NCI-H524 (cell line): ENCODE results near the gene ENOX1.

Experiments
- DNase-seq, 2 experiments: peaks; one replicate each; lab custom pipeline; 2025; lab: John Stamatoyannopoulos, UW

Gene ENOX1

DNA sequence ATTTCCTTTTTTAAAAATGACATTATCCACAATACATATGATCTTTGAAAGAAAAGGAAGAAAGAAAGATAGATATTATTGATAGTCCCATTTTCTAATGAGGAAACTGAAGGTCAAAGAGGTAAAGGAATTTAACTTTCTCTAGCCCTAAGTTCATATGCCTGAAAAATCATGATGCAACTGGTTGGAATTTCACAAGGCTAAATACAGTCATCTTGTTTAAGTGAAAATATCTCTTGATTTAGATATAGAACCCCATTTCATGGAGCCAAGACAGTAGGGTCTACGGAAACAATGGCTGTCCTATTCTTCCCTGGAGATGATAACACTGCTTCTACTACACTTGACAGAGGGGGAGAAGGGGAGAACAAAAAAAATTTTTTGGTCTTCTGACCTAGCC lies 397.2 kb downstream of the ENOX1 start:
- no peak for DNase-seq

DNA sequence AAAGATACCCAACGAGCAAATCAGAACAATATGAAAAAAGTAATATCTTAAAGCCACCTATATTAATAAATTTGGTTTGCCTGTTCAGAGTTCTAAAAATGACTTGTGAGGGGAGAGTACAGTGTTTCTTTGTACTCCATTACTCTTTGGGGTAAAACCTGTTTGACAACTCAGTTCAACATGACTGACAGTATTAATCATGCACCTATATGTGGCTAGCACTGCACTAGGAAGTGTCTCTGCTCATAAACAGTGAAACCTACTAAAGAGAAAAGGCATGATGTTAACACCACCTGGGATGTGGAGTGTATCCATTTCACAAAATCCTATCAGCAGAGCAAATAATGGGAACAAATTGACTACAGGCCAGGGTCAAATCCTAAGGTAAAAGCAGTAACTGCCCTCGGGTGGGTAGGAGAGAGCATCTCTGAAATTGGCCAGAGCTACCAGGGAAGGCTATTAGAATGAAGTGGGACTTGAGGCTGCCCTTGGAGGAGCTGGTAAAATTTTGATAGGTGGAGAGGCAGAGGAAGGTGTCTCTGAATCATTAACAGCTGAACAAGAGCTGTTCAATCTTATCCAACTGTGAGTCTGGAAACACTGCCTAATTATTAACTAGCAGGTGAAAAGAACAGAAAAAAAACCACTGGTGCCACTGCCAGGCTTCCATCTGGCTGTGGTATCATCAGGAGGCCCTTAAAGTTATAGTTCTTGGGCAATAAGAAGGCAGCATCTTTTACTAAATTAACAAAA lies 398.3 kb downstream of the ENOX1 start:
- peak; percentile 8 to 58 for DNase-seq

DNA sequence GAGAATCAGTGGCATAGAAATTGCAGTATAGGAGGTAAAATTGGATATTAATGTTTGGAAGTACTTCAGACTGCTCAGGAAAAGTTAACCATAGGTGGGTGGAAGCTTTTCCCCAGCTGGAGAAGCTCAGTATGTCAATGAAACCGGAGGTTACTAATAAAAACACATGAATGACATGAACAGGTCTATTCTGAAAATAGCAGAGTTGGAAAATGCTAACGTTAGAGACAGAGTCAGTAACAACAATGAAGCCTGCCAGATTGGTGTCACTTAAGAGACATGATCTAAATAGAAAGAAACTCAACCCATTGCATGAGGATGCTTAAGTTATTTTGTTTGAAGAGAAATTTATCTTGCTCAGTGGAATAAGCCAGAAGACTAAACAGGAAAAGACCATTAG lies 398.9 kb downstream of the ENOX1 start:
- no peak for DNase-seq

DNA sequence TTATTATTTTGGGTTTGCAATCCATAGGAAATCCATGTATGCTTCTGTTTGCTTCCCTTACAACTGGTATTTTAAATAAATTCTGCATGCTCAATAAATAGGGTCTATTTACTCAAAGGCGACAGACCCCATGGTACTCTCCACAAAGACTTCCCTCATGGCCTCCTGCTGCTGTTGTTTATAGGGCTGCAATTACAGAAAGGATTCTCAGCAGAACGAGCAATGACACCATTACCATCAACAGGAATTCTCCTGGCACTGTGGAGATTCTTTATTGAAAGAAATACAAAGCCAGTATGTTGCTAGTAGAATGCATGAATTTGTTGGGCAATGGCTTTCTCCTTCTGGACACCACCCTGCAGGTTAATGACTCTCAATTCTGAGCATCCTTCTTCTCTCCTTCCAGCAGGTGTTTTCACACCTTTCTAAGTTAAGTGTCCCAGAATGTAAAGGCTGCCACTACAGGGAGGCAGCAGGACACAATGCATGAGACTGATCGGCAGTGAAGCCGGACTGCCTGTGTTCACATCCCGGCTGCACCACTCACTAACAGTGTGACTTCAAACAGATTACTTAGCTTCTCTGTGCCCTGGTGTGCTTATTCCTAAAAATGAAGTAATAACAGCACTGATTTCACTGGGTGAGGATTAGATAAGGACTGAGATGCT lies 403.1 kb downstream of the ENOX1 start:
- no peak for DNase-seq

DNA sequence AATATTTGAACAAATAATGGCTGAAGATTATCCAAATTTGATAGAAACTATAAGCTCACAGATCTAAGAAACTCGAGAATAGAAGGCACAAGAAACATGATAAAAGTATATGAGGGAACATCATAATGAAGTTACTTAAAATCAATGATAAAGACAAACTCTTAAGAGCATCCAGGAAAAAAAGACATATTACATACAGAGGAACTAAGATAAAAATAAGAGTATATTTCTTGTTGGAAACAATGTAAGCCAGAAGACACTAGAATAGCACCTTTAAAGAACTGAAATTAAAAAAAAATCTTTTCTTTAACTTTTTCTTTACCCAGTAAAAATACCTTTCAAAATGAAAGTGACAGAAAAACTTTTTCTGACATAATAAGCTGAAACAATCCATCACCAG lies 407.0 kb downstream of the ENOX1 start:
- no peak for DNase-seq

DNA sequence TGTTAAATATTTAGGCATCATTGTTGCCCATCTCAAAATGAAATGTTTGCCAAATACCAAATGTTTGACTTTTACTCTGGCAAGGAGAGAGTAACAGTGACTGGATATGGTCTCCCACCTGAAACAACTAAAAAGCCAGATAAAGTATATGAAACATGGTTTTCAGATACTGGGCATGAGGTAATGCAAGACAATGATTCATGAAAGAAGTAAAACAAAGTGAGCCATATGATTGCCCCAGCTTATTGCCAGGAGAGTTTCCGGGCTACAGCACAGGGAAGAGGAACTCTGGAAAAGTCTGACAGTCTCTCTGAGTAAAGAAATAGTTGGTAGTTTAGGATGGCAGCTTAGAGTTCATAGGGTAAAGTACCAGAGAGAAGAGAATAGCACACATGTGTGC lies 408.8 kb downstream of the ENOX1 start:
- DNase-seq = no peak

DNA sequence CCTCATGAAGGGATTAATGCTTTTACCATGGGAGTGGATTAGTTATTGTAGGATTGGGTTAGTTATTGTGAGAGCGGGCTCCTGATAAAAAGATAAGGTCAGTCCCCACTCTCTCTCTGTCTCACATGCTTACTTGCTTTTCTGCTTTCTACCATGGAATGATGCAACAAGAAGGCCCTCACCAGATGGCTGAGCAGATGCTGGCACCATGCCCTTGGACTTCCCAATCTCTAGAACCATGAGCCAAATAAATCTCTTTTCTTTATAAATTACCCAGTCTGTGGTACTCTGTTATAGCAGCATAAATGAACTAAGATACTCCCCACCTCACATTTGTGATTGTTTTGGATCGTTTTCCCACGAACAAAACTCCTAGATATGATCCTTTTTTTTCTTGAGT lies 409.6 kb downstream of the ENOX1 start:
- DNase-seq = peak; percentile 10 to 31

DNA sequence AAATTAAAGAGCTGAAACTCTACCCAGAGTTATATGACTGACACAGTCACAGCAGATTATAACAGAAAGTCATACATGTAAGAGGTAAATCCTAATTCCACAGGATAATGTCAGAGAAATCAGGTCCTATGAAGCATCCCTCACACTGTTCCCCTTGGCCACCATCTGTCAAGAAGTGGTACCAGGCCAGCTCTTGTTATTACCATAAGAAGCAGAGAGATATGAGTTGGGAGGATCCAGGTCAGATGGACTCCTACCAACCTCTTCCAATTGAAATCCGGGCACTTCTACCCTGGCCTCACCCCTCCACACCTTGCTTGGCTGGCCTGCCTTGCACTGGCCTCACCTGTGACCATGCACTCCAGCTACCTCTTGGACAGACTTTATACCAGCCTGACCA lies 410.2 kb downstream of the ENOX1 start:
- DNase-seq = peak in 1 of 2 experiments; percentile 25

DNA sequence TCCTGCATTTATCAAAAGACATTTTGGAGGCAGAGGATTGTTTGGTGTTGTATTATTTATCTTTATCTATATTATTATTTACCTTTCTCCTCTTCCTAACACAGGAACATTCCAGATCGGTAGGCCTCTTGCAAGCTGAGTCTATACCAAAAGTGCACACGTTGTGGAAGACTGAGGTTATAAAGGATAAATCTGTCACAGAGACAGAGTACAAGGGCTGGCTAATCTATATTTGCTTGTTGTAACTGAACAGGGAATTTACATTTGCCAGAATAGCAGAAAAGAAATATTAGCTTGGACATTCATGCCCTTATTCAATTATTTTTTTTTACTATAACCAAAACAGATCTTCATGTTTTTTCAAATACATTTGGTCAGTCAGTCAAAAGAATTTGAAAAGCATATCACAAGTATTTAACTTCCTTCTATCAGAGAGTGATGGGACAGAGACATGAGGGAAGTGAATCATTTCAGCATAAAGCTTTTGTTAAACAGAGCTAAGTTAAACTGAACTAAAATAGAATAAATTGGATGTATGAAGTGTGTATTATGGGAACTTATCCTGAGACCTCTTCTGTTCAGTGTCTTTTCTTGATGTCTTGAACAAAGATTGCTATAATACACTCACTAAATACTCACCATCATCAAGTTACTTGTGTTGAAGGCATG lies 410.8 kb downstream of the ENOX1 start:
- no peak for DNase-seq

DNA sequence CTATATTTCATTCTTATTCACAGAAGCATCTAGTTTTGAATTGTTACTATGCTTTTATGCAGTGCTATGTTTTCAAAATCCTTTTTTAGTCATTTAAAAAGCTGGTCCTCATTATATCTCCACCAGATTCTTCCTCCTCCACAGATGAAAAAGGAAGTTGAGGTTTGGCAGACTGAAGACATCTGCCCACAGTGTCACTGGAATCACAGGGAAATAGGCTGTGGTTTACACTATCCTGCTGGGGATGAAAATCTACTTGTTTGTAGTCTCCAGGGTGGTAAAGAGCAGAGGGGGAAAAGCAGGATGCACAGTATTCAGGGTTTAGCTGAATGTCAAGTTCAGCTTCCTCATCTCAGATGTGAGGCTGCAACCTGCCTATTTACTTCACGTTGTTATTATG lies 412.2 kb downstream of the ENOX1 start:
- no peak for DNase-seq

DNA sequence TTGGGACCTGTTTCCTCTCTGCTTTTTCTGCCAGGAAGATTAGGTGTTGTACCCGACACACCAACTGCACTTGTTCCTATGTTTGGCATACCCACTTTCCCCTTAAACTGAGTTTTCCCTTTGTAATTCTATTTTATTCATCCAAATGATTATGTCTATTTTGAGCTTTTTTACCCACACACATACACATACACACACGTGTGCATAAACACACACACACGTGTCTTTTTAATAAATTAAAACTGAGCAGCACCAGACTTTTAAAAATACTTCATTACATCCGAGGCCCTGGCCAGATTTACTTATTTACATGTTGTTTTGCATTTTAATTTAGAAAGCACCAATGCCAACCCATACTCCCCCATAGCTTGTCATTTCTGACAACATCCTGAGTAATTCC lies 413.4 kb downstream of the ENOX1 start:
- no peak for DNase-seq

DNA sequence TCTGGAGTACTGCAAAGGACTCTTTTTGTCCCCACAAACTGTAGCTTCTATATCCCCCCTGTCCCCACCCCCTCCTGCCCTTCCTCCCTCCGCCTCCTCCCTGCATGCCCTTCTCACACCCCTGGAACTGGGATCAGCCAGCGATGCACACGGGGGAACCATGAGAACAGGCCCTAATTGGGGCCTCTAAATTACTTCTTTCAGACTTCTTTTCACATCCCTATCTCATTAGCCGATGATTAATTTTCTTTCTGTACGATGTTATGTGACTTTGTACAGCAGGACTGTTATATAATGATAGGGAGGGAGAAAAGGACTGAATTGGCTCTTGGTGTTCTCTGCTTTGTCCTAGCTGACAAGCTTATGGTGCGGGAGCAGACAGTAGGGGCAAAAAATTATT lies 415.9 kb downstream of the ENOX1 start:
- DNase-seq = no peak

DNA sequence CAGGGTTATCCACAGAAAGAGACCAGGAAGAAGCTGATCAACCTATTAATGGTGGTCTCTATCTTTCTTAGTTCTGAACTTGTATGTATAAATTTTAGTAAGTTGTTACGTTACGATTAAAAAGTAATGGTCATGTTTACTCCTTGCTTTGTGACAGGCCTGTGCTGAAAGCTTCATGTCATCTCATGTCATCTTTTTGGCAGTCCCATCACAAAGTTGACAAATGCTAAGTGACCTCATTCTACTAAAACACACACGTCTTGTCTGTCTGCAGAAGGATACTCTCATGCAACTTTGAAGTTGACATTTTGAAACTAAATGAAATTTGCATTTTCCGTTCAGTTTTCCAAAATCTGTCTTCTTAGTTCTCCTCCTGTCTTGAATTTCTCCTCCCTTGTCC lies 417.5 kb downstream of the ENOX1 start:
- DNase-seq = no peak

DNA sequence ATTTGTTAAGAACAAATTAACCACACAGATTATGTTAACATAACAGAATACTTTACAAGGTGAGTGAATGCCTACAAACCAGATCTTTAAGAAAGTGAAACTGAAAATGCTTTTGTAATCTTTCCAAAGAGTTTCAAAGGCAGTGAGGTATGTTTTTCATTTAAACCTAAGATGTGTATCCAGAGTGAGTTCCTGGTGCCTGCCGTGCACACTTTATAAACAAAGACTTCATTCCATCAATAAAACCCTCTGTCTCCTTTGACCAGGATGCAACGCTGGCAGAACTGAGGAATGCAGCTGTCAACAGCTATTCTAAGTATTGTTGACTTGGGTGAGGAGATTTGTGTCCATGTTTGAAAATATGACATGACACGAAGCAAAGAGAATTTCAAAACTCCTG lies 418.8 kb downstream of the ENOX1 start:
- no peak for DNase-seq

DNA sequence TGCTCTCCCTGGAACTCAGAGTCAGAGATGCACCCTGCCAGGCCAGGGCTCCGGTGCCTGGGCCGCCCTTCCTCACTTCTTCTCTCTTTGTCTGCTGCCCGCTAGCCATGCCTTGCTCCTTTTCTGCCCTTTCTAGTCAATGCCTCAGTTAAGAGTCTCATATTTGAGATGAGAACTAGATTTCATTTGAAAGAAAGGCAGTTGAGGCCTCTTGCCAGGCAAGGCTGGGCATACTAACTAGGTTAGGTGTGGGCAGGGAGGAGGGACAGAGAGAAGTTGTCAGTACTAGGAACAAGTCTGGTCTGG lies 421.8 kb downstream of the ENOX1 start:
- no peak for DNase-seq

DNA sequence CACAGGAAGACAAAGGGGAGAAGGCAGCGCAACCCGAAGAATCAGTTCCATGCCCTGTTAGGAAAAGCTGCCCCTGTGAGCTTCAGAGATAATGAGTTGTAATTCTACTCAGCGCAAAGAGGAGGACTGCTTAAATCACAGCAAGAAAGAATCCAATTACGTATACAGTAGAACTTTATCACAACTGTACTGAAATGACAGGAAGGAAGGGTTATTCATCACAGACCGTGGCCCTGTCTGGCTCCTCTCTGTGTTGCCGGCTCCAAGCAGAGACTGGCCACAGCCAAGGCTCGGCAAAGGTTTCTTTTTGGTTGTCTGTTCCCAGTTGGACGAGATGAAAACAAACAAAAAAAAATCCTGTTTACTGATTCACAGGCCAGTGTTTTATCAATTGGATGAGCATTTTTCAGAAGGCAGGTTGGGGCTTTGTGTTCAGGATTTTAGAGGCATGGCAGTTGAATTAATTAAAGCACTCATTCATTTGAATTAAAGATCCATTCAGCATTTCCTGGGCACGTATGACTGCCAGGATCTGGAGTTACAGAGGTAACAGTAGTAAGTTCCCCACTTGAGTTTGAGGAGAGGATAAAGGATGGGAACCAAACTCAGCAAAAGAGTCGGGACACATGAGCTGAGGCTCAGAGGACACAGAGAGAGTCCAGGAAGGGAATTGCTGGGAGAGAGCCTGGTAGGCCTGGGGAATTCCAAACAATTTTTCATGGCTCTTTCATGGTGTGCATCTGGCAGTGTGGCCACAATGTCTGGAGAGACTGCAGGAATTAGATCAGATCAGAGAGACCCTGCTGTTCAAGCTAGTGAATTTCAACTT lies 422.3 kb downstream of the ENOX1 start:
- DNase-seq = no peak

DNA sequence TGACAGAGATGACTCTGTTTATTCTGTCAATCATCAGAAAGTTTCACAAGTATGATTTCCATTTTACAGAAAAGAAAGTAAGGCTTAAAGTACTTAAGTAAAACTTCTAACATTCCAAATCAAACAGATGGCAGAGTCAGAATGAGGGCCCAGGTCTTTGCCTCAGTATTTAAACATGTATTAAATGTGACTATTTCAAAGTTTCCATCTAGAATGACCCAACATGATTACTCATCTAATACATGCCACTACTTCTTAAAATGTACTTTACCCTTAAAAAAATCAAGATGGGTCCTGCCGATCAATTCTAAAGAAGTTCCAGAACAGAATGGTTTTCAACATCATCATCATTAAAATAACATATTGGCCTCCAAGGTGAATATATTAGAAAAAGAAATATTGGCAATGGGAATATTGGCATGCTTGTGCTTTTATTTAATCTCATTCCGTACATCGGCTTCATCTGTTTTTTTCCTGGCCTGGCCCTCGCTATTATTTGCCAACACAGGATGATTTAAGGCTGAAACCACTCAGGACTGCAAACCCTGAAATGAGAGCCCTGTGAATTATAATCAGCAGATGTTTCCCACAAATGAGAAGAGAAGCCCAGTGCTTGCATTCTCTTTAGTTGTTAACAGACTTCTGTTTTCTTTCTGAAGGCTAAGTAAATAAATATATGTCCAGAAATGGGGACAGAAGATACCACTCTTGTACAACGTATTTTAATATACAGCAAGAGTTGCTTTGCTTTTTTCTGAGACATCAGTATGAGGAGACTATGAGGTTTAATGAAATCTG lies 423.4 kb downstream of the ENOX1 start:
- peak; percentile 7 to 60 for DNase-seq

DNA sequence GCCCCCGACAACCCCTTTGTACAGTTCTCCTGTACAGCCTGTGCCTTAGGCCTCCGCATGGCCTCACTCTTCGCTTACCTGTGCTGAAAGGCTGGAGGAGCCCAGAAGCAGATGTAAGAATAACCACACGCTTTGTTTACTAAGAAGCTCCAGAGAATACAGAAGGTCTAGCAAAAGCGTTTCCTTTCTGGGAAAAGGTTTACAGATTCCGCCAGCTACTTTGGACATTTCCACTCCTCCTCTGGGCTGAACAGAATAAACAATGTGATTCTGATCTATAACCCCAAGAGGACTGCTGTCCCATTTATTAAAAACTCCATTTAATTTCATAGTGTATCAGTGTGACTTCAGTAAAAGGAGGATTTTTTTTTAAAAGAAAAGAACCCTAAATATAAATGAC lies 424.2 kb downstream of the ENOX1 start:
- DNase-seq = no peak

DNA sequence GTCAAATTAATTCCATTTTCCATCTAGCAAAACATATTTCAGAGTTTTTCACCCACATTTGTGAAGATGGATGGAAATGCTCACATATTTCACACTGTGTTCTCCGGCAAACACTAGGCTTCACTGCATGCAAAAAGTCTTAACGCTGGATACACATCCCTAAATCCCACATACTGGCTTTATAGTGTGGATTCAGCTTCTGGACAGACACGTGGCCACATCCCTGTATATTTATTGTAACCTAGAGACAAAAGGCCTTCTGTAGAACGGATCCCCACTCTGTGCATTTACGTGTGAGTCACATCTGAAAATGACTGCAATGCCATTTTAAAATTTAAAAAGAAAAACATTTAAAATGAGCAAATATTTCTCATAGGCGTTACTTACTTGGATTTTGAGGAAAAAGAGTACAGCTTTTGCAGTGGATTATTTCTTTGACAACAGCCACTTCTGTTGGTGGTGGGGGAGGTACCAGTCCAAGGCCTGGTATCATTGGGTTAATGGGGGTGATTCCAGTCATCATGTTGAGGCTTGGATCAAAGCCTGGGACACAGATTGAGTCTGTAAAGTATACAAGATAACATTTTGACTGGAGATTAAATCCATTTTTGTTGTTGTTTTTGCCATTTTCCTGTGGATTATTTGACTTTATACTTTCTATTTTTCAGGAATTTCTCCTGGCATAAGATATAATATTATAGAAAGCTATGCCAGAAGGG lies 425.7 kb downstream of the ENOX1 start:
- DNase-seq = no peak

DNA sequence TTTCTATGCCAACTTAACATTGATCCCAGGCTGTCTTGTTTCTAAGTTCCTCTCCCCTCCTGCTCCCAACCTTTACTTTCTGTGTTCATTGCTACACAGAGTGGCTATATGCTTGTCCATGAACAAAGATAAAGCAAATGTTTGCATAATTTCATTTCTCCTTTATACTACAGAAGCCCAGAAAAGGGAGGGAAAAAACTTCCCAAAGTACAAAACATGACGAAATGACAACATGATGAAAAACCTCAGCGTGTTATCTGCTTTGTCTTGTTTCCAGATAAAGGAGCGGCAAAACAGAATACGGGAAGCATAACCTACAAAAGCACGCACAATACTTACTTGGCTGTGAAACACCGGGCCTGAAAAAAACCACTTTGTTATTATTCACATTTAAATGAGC lies 426.6 kb downstream of the ENOX1 start:
- no peak for DNase-seq

DNA sequence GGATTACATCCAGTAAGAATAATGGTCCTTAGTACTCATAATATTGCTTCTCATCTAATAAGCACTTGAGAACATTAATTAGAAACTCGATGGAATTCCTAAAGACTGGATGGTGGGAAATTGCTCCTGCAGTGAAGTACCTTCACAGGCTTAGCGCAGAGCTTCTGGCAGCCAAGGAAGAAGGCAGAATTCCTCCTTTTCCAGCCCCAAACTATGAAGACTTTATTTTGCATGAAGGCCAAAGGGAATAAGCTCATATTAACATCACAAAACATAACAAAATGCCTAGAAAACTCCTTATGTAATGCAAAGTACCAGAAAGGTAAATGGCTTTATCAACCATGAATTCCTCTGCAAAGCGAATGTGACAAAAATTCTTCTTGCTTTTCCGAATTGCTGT lies 427.2 kb downstream of the ENOX1 start:
- no peak for DNase-seq
